Nephron progenitor cell (in vitro differentiated cells): ENCODE data around the gene MRPL4.

Experiments
- DNase-seq: peaks from one replicate; pipeline ENCODE4 v3.0.0; 2021
- H3K27ac Mint-ChIP-seq: 2 replicates; pipeline ENCODE4 v1.8.0; 2021; ENCODE audit warnings: mild to moderate bottlenecking, moderate library complexity, mixed read lengths
- H3K27me3 Mint-ChIP-seq: 2 replicates; pipeline ENCODE4 v1.8.0; 2021; ENCODE audit warnings: mild to moderate bottlenecking, low read depth, mixed read lengths; ENCODE audit not compliant: poor library complexity
- H3K36me3 Mint-ChIP-seq: 2 replicates; pipeline ENCODE4 v1.8.0; 2021; ENCODE audit warnings: low read depth, mixed read lengths
- H3K4me1 Mint-ChIP-seq: 2 replicates; pipeline ENCODE4 v1.8.0; 2021; ENCODE audit warnings: mixed read lengths
- H3K4me3 Mint-ChIP-seq: 2 replicates; pipeline ENCODE4 v1.8.0; 2021; ENCODE audit warnings: mild to moderate bottlenecking, moderate library complexity, mixed read lengths
- H3K9me3 Mint-ChIP-seq: 2 replicates; pipeline ENCODE4 v1.8.0; 2021; ENCODE audit warnings: mild to moderate bottlenecking, moderate library complexity, mixed read lengths
- CTCF ChIP-seq: fragments of 200-600 bp; sonication (generic); IDR thresholded peaks from 2 replicates; pipeline ENCODE4 v1.5.0; 2021; ENCODE audit warnings: antibody characterized with exemption

The MRPL4 gene

GRCh38 chr19:10284065-10284959 is 32.3 kb downstream of the MRPL4 start:
- Mint-ChIP-seq H3K4me3 (no peak overlapping the region), H3K4me1 (peaks cover 23% of the 10 kb centered on the region), H3K9me3 (no peaks in the 10 kb centered on the region), H3K36me3 (peaks cover 7% of the 10 kb centered on the region), H3K27ac (no peak overlapping the region), H3K27me3 (peaks cover 55% of the 10 kb centered on the region)
- TF ChIP-seq CTCF = no peak
- no peak for DNase-seq

GRCh38 chr19:10284960-10285278 is 32.9 kb downstream of the MRPL4 start:
- no peak overlapping the region for H3K27ac Mint-ChIP-seq
- no peak for TF ChIP-seq CTCF
- H3K27me3 Mint-ChIP-seq = peaks cover 57% of the 10 kb centered on the region
- DNase-seq = no peak
- H3K9me3 Mint-ChIP-seq = no peaks in the 10 kb centered on the region
- H3K4me1 Mint-ChIP-seq = peaks cover 18% of the 10 kb centered on the region
- no peak overlapping the region for H3K4me3 Mint-ChIP-seq
- H3K36me3 Mint-ChIP-seq = peaks cover 7% of the 10 kb centered on the region

GRCh38 chr19:10285393-10285792 is 33.4 kb downstream of the MRPL4 start:
- Mint-ChIP-seq H3K4me3 (no peak overlapping the region), H3K27ac (no peak overlapping the region), H3K27me3 (peaks cover 62% of the 10 kb centered on the region), H3K9me3 (no peaks in the 10 kb centered on the region), H3K4me1 (peaks cover 20% of the 10 kb centered on the region), H3K36me3 (peaks cover 7% of the 10 kb centered on the region)
- no peak for DNase-seq
- TF ChIP-seq CTCF = no peak

GRCh38 chr19:10286803-10287737 is 35.1 kb downstream of the MRPL4 start, which contains the start of gene ICAM4:
Gene ICAM4, plus strand, starts transcription at chr19:10286955. Its CDS starts 58 bp downstream, at chr19:10287013.
- H3K9me3 Mint-ChIP-seq = no peaks in the 10 kb centered on the region
- H3K27ac Mint-ChIP-seq = peak within 1 kb of the TSS; percentile 59
- no peak within 1 kb of the TSS for H3K4me3 Mint-ChIP-seq
- no peak for TF ChIP-seq CTCF
- H3K4me1 Mint-ChIP-seq = peaks cover 29% of the 10 kb centered on the region
- peak; percentile 40 for DNase-seq
- peaks cover 7% of the 10 kb centered on the region for H3K36me3 Mint-ChIP-seq
- peaks cover 73% of the 10 kb centered on the region for H3K27me3 Mint-ChIP-seq

- peaks cover 7% of the 10 kb centered on the region for H3K36me3 Mint-ChIP-seq
- peaks cover 90% of the 10 kb centered on the region for H3K27me3 Mint-ChIP-seq
- H3K4me3 Mint-ChIP-seq = peak overlapping the region; percentile 75
- H3K27ac Mint-ChIP-seq = peak overlapping the region; percentile 61
- no peaks in the 10 kb centered on the region for H3K9me3 Mint-ChIP-seq
- no peak for TF ChIP-seq CTCF
- H3K4me1 Mint-ChIP-seq = peaks cover 30% of the 10 kb centered on the region
- DNase-seq = peak; percentile 75
Measured at GRCh38 chr19:10288662-10289166, 36.7 kb downstream of the MRPL4 start.
